Esophagus mucosa (tissue), 1 donor: ENCODE measurements around the gene C17orf67. TPM values are rescaled to one million over a fixed set of nuclear protein-coding genes. Genes with fewer than 3 reads are reported as not detected.

Source experiments
- ATAC-seq: fragments of 200-7000 bp; cut with Tn5 transposase; one replicate; pipeline ENCODE4 v1.9.1; 2020
- total RNA-seq: library from RNA; stranded (reverse); gene quantifications from one replicate; pipeline ENCODE4 v1.2.4, GENCODE V29; 2023
- donor health status: DM: yes; HTN: yes; CAD: no.

Gene C17orf67
- total RNA-seq, 1 donor from 2014 or later, result 0.52 TPM

DNA sequence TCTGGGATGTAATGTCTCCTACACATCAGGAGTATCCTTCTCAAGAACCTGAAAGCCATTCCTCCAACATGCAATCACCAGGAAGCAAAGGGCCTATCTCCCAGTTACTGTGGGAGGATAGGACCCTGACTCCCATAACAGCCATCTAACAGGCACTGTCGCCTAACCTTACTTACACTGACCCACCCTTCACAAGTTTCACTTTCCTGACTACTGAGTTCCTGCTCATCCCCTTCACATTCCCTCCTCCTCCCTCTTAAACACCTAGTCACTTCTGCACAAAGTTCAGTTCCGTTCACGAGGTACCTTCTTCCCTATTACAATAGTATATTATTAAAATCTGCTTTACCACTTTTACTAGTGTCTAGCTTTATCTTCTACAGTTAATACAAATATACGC is 1.3 kb downstream of the C17orf67 start:
- ATAC-seq, result no peak

DNA sequence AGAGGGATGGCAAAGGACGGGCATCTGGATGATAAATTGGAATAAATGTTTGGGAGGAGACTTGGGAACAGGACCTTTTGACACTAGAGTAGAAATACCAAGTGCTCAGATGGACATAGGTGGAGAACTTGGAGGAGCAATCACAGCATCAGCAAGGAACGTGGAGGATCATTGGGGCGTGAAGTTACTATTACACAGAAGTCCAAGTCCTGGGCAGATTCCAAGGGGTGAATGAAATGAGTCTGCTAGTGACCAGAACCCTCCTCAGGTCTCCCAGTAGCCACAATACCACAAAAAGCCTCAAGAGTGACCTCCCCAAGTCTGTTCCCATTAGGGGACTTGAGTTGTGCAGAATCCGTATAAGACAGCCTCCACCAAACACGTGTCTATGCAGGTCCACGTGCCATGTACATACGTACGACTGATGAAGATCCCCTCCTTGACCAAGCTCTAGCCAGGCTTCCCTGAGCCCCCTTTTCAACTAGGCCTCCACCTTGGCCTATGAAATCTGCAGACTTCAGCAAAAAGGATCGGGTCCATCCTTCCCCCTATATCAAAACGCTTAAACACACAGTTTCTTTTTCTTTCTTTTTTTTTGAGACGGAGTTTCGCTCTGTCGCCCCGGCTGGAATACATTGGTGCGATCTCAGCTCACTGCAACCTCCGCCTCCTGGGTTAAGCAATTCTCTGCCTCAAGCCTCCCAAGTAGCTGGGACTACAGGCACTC is 2.2 kb downstream of the C17orf67 start:
- ATAC-seq, result no peak

DNA sequence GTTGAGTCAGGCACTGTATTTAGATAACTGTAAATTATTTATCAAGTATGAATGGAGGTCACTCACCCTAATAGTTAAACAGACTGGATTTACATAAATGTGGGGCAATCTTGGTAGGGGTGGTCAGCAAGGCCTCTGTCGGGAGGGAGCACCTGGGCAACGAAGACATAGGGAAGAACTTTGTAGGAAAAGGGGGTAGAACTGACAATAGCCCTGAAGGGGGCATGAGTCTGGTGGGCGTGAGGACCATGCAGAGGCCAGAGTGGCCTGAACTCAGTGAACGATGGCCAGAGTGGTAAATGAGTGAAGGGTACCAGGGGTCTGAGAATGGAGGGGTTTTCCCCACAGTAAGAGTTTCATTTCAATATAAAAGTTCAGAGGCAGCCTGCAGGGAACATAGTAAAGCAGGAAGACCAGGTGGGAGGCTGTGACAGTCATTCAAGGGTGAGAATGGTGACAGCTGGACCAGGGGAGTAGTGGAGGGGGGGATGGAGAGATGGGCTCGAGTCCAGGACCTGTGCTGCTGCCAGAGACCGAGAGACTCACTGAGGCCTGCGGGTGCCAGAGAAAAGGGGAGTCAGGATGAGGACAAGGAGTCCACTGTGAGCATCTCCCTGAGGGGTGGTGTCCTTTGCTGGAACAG is 2.9 kb downstream of the C17orf67 start:
- no peak for ATAC-seq

DNA sequence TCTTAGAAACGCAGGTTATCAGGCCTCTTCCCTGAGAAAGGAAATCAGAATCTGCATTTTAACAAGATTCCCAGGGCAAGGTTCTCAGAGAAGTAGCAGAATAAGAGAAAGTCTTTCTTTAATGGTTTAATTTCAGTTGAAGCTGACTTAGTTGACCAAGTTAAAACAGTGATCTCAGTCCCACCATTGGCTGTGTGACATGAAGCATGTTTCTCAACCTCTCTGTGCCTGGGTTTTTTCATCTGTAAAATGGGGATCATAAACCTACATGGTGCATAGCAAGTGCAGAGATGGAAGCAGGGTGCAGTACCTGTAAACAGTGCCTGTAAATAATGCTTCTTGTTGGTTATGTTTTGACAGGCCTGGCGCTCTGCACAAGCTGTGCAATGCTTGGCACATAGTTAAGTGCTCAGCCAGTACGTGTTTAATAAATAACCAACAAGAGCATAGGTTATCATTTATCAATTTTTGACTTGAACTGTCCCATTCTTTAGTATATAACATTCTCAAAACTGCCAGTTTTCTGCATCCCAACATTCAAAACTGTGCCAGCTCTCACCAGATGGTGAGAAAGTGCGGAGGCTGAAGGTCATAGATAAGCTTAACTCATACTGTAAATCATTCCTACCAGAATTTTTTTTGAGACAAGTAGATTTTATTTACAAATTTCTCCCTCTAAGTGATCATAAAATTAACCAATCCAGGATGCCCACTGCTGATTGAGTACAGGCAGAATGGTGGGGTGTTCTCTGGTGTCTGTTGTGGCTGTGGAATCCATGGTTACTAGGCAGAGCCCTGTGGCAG is 6.9 kb downstream of the C17orf67 start:
- no peak for ATAC-seq

DNA sequence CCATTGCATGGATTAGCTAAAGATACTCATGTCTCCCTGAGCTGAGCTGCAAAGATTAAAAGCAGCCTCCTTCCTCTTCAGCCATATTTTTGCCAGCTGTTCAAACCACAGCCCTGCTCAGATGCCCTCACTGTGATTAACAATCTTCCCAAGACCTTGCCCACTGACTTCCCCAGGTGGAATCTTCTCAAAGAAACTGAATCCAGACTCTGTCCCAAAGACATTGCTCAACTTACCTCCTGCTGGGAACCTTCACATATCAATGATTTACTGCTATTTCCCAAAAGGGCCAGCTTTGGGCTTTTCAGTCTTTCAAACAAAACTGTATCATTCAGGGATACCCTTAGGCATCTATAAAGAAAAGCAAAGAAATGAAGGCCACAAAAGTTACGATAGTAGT is 9.2 kb downstream of the C17orf67 start:
- no peak for ATAC-seq

DNA sequence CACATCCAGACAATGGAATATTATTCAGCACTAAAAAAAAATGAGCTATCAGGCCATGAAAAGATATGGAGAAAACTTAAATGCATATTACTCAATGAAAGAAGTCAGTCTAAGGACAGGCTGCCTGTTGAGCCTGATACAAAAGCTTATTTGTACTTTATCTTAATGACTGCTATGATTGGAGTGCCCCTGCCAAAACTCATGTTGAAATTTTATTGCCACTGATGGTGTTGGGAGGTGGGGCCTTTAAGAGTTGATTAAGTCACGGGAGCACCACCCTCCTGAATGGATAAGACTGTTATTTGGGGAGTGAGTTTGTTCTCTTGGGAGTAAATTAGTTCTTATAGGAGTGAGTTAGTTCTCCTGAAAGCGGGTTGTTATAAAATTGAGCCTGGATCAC is 9.9 kb downstream of the C17orf67 start:
- no peak for ATAC-seq

DNA sequence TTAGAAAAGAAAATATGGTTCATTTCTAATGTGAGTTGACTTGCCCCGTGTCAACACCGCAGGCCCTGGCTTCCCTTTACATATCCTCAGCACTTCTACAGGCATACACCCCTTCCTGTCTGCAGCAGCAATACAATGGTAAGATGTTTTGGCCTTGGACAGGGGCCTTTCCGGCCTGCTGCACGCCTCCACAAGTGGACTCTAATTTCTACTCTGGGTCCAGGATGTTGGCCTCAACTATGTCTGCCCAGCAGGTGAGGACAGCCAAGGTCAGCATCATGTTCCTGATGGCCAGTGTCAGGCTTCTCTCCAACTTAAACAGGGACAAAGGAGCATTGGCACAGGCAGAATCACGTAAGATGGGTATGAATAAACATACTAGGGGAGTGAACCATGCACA is 11.0 kb downstream of the C17orf67 start:
- ATAC-seq, result peak; percentile 28

DNA sequence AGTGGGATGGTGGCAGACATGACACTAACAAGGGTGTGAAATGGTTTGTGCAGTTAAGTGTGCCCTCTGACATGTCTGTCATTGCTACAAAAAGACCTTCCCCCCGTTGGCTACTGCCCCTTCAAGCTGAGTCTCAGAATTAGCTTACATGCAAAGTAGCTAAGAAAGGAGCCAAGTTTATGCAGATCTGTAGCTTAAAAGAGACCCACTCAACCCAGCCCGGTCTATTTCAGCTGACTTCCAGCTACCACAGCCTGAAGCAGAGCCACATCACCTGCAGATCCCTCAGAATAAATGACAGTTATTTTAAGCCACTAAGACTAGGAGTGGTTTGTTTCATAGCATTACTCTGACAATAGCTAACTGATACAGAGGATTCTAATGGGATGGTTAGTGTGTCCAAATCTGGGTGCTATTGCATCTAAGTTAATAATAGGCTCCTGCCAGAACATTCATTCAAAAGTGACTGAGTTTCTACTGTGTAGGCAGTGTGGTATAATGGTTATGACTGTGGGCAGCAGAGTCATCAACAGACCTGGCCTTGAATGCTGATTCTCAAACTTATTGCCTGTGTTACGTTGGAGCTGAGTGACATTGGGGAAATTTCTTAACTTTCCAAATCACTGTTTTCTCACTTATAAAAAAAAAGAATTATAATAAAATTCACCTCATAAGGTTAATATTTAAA is 11.7 kb downstream of the C17orf67 start:
- no peak for ATAC-seq

DNA sequence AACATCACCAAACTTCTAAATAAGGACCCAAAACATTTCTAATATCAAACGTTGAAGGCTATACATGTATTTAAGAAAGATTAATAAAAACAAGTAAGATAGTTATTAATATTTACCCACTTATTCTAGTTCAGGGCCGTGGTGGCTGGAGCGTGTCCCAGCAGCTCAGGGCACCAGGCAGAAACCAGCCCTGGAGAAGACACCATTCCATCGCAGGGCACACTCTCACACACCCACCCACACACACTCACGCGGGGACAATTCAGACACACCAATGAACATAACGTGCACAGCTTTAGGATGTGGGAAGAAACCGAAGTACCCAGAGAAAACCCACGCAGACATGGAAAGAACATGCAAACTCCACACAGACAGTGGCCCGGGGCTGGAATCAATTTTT is 13.5 kb downstream of the C17orf67 start:
- ATAC-seq, result no peak

DNA sequence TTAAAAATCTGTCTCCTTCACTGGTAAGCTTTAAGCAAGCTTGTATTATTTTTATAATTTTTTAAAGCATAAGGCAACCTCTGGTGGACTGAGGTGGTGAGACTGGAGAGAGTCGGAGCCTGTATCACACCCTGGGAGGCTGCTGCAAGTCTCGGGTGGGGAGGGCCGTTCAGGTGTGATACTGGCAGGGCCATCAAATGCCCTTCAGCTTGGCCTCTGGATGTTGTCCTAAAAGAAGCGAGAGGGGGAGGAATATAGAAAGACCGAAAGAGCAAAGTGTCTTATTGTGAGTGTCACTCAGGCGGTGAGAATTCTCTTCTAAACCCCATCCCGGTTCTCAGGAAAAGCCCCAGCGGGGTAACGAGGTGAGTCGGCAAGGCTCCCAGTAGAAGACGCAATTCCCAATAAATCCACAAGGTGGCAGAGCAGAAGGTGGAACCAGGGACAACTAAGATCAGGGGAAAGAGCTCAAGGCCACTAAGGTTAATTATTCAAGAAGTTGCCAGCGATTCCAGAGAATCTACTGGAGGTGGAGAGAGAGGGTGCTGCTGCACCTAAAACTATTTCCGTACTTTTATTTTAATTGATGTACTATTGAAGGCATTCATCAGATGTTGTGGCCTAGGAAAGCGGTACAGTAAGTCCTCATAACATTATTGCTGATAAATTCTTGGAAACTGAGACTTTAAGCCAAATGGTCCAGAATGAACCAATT is 14.1 kb downstream of the C17orf67 start:
- ATAC-seq, result peak; percentile 87

DNA sequence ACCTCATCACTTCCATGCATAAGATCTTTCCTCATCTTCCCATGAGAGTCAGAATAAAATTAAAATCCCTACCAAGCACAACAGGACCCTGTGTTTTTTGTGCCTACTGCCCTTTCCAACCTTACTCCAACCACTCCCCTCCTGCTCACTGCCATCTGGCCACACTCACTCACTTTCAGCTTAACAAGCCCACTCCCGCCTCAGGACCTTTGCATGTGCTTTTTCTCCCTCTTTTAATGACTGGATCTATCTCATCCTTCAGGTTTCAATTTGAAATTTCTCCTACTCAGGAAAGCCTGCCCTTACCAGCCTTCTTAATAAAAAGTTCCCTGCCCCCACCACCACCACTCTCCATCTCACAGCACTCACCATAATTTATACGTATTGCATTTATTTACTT is 14.7 kb downstream of the C17orf67 start:
- ATAC-seq, result no peak

DNA sequence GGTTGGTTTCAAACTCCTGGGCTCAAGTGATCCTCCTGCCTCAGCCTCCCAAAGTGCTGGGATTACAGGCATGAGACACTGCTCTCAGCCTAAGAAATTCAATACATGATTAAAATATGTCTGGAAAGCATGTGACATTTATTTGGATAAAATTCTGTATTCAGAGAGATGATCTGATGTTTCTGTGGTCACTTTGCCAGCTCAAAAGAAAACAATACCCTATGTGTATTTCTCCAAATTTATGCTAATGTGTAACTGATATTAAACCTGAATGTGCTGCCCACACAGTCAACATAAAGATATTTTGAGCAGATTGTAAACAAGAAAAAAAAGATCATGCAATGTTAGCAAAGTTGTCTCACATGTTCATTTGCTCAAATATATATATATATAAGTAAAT is 16.7 kb downstream of the C17orf67 start:
- no peak for ATAC-seq

DNA sequence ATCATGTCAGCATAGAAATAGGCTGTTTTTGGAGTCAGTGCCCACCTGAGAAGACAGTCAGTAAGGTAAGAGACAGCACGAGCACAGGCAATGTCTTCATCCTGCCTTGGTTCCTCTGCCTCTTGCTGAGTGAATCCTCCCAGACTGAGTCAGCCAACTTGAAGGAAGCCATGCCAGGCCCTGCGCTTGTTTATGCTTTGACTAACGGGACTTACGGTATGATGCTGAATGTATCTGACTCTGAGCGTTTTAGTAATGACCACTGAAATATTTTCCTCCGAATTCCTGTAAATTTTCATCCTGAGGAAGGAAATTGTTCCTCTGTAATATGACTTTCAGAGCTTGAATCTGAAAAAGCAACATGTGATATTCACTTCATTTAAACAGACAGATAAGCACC is 18.0 kb downstream of the C17orf67 start:
- no peak for ATAC-seq

DNA sequence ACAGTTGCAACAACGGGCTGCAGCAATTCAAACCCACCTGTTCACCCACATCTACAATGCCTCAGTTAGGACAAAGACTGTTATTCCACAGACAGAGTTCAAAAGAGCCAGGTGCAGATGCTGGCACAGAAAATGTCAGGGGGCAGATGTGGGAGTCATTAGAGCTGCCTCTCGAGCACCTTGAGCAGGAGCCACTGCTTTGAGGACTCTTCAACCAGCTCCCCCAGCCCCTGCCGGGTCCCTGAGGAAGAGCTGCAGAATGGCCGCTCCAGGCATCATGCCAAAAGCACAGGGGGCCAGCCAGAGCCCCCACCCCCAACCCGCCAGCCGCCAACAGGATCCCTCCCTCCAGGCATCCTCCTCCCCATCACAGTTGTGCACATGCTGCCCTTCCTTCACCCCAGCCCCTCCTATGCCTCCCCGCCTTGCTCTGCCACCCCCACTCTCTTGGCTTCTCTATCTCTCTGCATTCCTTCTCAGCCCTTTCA is 20.8 kb downstream of the C17orf67 start:
- no peak for ATAC-seq

DNA sequence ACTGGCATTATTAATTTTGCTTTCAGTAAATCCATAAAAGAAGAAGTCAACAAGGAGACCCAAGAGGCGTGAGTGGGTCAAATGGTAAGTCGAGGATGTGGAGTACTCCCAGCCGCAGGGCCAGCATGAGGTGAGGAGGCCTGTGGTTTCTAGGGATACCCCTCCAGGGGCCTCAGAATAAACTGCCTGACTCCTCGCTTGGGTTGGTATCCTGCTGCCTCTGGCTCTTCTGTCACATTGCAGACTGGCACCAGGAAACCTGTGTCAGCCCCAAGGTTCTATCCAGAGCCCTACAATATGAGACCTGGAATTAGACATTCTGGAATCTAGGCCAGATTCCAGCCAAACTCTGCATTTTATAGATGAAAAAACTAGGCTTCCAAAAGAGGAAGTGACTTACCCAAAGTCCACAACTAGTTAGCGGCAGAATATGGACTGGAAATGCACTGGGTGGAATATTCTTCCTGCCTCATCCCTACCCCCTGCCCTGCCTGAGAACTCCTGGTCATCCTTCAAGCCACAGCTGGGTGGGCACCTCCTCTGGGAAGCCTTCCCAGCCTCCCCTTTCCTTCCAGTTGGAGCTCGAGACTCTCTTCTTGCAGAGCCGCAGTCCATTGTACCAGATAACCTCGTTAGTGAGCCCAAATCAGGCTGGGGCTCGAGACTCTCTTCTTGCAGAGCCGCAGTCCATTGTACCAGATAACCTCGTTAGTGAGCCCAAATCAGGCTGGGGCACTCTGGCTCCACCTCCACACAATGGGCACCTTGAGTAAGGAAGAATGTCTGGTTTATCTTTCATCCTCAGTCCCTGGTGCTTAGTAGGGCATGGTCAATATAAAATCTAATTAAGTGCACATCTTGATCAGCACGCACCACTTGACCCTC is 22.6 kb downstream of the C17orf67 start:
- no peak for ATAC-seq

DNA sequence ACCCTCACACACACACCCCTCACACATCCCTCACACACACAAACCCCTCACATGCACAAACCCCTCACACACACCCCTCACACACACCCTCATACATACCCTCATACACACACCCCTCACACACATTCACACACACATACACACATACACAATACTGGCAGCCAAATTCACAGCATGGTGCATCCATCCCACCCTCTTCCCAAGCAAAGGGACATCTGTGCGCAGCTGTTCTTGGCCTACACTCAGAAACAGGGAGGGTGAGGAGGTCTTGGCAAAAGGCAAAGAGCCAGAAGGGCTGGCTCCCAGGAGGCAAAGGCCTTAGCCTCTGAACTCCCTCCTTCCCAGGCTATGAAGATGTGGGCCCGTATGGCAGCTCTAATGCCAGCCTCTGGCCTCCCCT is 23.4 kb downstream of the C17orf67 start:
- no peak for ATAC-seq

DNA sequence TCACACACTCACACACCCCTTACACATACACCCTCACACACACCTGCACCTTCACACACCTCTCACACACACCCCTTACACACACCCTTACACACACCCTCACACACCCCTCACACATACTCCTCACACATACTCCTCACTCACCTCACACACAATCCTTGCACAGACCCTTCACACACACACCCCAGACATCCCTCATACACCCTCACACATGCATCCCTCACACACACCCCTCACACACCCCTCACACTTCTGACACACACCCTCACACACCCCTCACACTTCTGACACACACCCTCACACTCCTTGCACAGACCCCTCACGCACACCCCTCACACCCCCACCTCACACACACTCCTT is 23.9 kb downstream of the C17orf67 start:
- peak; percentile 9 for ATAC-seq

DNA sequence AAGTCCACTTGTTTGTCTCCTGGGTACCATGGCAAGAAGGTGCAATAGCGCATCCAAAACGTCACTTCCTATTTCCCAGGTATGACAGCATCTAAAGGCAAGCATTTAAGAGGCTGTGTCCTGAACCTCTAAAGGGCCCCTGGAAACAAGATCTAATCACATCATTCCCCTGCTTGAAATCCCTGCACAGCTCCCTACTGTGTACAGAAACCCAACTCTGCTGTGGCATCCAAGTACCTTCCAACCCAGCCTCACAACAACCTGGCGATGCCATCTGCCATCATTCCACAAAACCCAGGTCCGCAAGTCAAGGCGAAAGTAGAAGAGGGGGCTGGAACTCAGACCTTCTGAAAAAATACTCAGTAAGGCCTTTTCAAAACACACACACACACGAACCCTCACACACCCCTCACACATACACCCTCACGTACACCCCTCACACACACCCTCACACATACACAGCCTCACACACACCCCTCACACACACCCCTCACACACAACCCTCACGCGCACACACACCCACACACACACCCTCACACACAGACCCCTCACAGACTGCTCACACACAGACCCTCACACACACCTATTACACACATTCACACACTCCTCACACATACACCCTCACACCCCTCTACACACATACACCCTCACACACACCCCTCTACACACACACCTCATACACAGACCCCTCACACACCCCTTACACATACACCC is 24.5 kb downstream of the C17orf67 start:
- peak; percentile 16 for ATAC-seq

DNA sequence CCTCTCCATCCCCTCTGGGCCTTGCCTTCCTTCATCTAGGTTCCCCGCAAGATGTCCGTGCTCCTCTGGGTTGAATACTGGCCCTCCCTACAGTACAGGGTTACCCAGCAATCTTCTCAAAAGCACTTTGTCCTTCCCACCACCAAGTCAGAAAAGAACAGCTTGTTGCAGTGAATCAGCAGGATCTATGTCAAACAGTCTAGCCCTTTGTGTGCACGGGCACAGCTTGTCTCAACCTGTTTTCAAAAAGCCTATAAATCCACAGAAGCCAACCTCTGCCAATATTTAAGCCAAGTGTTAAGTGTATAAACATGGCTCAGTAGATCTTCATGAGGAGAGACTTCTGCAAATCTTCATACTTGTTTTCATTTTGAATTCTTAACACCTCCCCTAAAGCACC is 25.2 kb downstream of the C17orf67 start:
- peak; percentile 88 for ATAC-seq

DNA sequence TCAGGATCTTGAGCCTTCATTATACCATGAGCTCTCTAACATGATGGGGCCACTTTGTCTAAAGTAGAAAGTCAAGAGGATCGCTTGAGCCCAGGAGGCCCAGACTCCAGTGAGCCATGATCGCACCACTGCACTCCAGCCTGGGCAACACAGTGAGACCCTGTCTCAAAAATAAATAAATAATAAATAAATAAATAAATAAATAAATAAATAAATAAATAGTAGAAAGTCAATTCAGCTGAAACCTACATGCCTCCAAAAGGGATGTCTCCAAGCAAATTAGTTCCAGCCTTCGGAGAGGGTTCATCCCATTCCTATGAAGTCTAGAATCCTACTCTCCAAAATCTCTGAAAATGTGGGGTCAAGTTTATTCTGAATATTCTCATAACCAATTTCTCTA is 26.0 kb downstream of the C17orf67 start:
- ATAC-seq, result no peak

DNA sequence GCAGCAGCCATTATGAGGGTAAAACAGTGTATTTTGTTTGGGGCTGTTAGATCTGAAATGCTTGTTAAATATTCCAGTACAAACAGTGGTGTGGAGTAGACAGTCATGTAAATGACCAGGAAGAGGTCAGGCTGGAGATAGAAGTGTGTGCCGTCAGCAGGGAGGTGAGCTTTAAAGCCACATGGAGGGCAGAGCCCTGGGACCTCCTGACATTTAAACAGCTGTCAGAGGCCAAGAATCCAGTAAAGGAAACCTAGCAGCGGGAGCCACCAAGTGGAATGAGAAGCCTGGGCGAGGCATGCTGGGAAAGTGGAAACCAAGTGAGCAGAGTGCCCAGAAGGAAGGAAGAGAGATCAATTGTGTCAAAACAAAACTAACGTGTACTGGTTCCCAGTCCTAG is 26.8 kb downstream of the C17orf67 start:
- no peak for ATAC-seq
